K562 (cell line): ENCODE results near the gene UNC5B. TPM values are rescaled to one million over a fixed set of nuclear protein-coding genes. Genes with fewer than 3 reads are reported as not detected.

Experiments used
- ASH1L ChIP-seq: fragments of 450-650 bp; IDR thresholded peaks from 2 replicates; pipeline ENCODE4 v1.6.1; 2018; ENCODE audit warnings: borderline replicate concordance, mild to moderate bottlenecking, low read depth; ENCODE audit not compliant: partially characterized antibody
- BDP1 ChIP-seq: IDR thresholded peaks from 3 replicates; pipeline ENCODE4 v1.6.1; 2011; ENCODE audit not compliant: insufficient read length, insufficient read depth
- BRF2 ChIP-seq: IDR thresholded peaks from 3 replicates; pipeline ENCODE4 v1.6.1; 2011; ENCODE audit warnings: borderline replicate concordance, mild to moderate bottlenecking; ENCODE audit not compliant: insufficient read length, insufficient read depth
- FOXK1 ChIP-seq: sonication (generic); formaldehyde crosslinking; IDR thresholded peaks from 2 replicates; pipeline ENCODE4 v1.8.0; 2022; ENCODE audit warnings: missing genetic modification reagents, mild to moderate bottlenecking, borderline replicate concordance
- FOXK2 ChIP-seq, 2 experiments: fragments of 450-650 bp; IDR thresholded peaks in 1 of 2; conservative IDR thresholded peaks in 1 of 2; 2 replicates each; pipeline ENCODE4 v1.6.1; 2016; ENCODE audit warnings: low read depth in 2 of 2, mild to moderate bottlenecking in 1 of 2
- KAT8 ChIP-seq: fragments of 450-650 bp; IDR thresholded peaks from 2 replicates; pipeline ENCODE4 v1.6.1; 2016; ENCODE audit warnings: low read depth, mild to moderate bottlenecking
- MBD2 ChIP-seq: sonication (generic); IDR thresholded peaks from 2 replicates; pipeline ENCODE4 v1.6.1; 2016; ENCODE audit warnings: low read depth, borderline replicate concordance
- MTA1 ChIP-seq: fragments of 450-650 bp; IDR thresholded peaks from 2 replicates; pipeline ENCODE4 v1.6.1; 2017; ENCODE audit warnings: borderline replicate concordance
- RBM15 ChIP-seq: fragments of 200-400 bp; formaldehyde crosslinking; IDR thresholded peaks from 2 replicates; pipeline ENCODE4 v1.6.1; 2018; ENCODE audit warnings: mild to moderate bottlenecking, low read length, moderate library complexity; ENCODE audit not compliant: insufficient read depth
- RBM17 ChIP-seq: fragments of 200-400 bp; formaldehyde crosslinking; IDR thresholded peaks from 2 replicates; pipeline ENCODE4 v1.6.1; 2017; ENCODE audit warnings: low read depth, mild to moderate bottlenecking, low read length, borderline replicate concordance
- SPI1 ChIP-seq: IDR thresholded peaks from 2 replicates; pipeline ENCODE4 v1.6.1; 2011; ENCODE audit warnings: low read depth, low read length, control low read depth, borderline replicate concordance
- ZNF140 ChIP-seq: fragments of 250-450 bp; sonication (Bioruptor Pico); IDR thresholded peaks from 2 replicates; pipeline ENCODE4 v1.8.0; 2021; ENCODE audit warnings: moderate library complexity, mild to moderate bottlenecking, inconsistent platforms
- ZNF263 ChIP-seq: sonication (generic); formaldehyde crosslinking; IDR thresholded peaks from 2 replicates; pipeline ENCODE4 v1.8.0; 2022; ENCODE audit warnings: mild to moderate bottlenecking, missing genetic modification reagents, borderline replicate concordance
- ZNF507 ChIP-seq: conservative IDR thresholded peaks from 2 replicates; pipeline ENCODE4 v1.6.1; 2017; ENCODE audit warnings: missing genetic modification characterization, missing compliant biosample characterization
- ZNF695 ChIP-seq: fragments of 450-650 bp; formaldehyde crosslinking; IDR thresholded peaks from 2 replicates; pipeline ENCODE4 v1.4.0; 2020; ENCODE audit warnings: mild to moderate bottlenecking, moderate library complexity
- polyA plus RNA-seq, 8 experiments: library from polyadenylated mRNA; depleted of rRNA in 4 of 8; stranded (reverse) in 5 of 8; unstranded in 3 of 8; fragments of >200 nt; fragmentation: Nextera tagmentation in 2 of 8; fragmentation: Illumina TruSeq in 1 of 8; extraction: Ambion mirVana in 2 of 8; extraction: Trizol in 1 of 8; gene quantifications; 2 replicates each; pipeline versions ENCODE4 v1.2.1 to v1.2.3, GENCODE V29; 2011 to 2014; ENCODE audit warnings: inconsistent platforms in 1 of 8, missing spikeins in 1 of 8
- total RNA-seq, 7 experiments: library from RNA; depleted of rRNA in 6 of 7; stranded (reverse); fragments of >200 nt in 6 of 7; fragmentation: Illumina TruSeq in 2 of 7; extraction: Trizol in 2 of 7; gene quantifications; 2 replicates each; pipeline versions ENCODE4 v1.2.1 to v1.2.3, GENCODE V29; 2011 to 2021; ENCODE audit warnings: low replicate concordance in 1 of 7
- TF ChIP-seq, protein P1 (sequence below), 2 experiments: IDR thresholded peaks; 2 replicates each; pipeline ENCODE4 v1.6.1; 2011; ENCODE audit warnings: borderline replicate concordance in 1 of 2, control low read depth in 1 of 2, low read depth in 1 of 2, low read length in 1 of 2, mild to moderate bottlenecking in 1 of 2, mixed read lengths in 1 of 2, moderate library complexity in 1 of 2; ENCODE audit not compliant: insufficient read depth in 1 of 2, insufficient read length in 1 of 2, poor library complexity in 1 of 2, severe bottlenecking in 1 of 2; ENCODE audit errors: extremely low read depth in 1 of 2
- TF ChIP-seq, protein P2 (sequence below), 2 experiments: fragments of 450-650 bp; conservative IDR thresholded peaks; 2 replicates each; pipeline ENCODE4 v1.6.1; 2017; ENCODE audit warnings: mild to moderate bottlenecking in 2 of 2, moderate library complexity in 2 of 2
- TF ChIP-seq, protein P3 (sequence below): sonication (generic); formaldehyde crosslinking; IDR thresholded peaks from 2 replicates; pipeline ENCODE4 v1.8.0; 2022; ENCODE audit warnings: mild to moderate bottlenecking, missing genetic modification reagents, borderline replicate concordance
- TF ChIP-seq, protein P4 (sequence below): sonication (generic); formaldehyde crosslinking; IDR thresholded peaks from 2 replicates; pipeline ENCODE4 v1.5.0; 2020; ENCODE audit warnings: missing genetic modification reagents

Gene UNC5B
- total and polyA plus RNA-seq, 9 of the 15 experiments (the other 6 are each of a cell fraction or from before 2014, with no cell fraction given): 0.10 to 8.4 (median 2.1) TPM

- TF ChIP-seq, protein P1, sequence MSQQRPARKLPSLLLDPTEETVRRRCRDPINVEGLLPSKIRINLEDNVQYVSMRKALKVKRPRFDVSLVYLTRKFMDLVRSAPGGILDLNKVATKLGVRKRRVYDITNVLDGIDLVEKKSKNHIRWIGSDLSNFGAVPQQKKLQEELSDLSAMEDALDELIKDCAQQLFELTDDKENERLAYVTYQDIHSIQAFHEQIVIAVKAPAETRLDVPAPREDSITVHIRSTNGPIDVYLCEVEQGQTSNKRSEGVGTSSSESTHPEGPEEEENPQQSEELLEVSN (IDR thresholded peaks at IDR 0.05; ENCODE audit: borderline replicate concordance in 1 of 2, extremely low read depth in 1 of 2, insufficient read depth in 1 of 2, insufficient read length in 1 of 2, low read depth in 1 of 2, low read length in 1 of 2, poor library complexity in 1 of 2, severe bottlenecking in 1 of 2): peak in 1 of 2 experiments; percentile 27
- TF ChIP-seq SPI1 (peak; percentile 4; the same call in 1 of the 2 replicates), ZNF263 (CRISPR knock-in tag) (peak; percentile 59; the same call in 1 of the 2 replicates), ASH1L (no peak), ZNF507 (tag) (no peak), MTA1 (peak; percentile 24; the same call in 1 of the 2 replicates), ZNF140 (CRISPR knock-in tag) (no peak), BRF2 (no peak), FOXK1 (CRISPR knock-in tag) (no peak), MBD2 (no peak), RBM17 (no peak), KAT8 (no peak), BDP1 (no peak), FOXK2 (conservative IDR thresholded peaks at IDR 0.05 in 1 of 2, IDR thresholded peaks at IDR 0.05 in 1 of 2; ENCODE audit: low read depth in 2 of 2) (no peak), RBM15 (no peak), ZNF695 (CRISPR knock-in tag) (no peak)
- TF ChIP-seq, protein P2, sequence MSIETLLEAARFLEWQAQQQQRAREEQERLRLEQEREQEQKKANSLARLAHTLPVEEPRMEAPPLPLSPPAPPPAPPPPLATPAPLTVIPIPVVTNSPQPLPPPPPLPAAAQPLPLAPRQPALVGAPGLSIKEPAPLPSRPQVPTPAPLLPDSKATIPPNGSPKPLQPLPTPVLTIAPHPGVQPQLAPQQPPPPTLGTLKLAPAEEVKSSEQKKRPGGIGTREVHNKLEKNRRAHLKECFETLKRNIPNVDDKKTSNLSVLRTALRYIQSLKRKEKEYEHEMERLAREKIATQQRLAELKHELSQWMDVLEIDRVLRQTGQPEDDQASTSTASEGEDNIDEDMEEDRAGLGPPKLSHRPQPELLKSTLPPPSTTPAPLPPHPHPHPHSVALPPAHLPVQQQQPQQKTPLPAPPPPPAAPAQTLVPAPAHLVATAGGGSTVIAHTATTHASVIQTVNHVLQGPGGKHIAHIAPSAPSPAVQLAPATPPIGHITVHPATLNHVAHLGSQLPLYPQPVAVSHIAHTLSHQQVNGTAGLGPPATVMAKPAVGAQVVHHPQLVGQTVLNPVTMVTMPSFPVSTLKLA (conservative IDR thresholded peaks at IDR 0.05): peak in 1 of 2 experiments; percentile 47; a peak in 1 of 4 replicates
- TF ChIP-seq, protein P3, sequence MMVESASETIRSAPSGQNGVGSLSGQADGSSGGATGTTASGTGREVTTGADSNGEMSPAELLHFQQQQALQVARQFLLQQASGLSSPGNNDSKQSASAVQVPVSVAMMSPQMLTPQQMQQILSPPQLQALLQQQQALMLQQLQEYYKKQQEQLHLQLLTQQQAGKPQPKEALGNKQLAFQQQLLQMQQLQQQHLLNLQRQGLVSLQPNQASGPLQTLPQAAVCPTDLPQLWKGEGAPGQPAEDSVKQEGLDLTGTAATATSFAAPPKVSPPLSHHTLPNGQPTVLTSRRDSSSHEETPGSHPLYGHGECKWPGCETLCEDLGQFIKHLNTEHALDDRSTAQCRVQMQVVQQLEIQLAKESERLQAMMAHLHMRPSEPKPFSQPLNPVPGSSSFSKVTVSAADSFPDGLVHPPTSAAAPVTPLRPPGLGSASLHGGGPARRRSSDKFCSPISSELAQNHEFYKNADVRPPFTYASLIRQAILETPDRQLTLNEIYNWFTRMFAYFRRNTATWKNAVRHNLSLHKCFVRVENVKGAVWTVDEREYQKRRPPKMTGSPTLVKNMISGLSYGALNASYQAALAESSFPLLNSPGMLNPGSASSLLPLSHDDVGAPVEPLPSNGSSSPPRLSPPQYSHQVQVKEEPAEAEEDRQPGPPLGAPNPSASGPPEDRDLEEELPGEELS (CRISPR knock-in tag): no peak
- TF ChIP-seq, protein P4, sequence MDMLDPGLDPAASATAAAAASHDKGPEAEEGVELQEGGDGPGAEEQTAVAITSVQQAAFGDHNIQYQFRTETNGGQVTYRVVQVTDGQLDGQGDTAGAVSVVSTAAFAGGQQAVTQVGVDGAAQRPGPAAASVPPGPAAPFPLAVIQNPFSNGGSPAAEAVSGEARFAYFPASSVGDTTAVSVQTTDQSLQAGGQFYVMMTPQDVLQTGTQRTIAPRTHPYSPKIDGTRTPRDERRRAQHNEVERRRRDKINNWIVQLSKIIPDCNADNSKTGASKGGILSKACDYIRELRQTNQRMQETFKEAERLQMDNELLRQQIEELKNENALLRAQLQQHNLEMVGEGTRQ: 0 out of 2 replicates have a peak, but pooled peaks have one; percentile 19
Measured at GRCh38 chr10:71338728-71339495, 126.5 kb downstream of the UNC5B start (continued).
